Activated T-helper 1 cell treated with anti-CD3 and anti-CD28 coated beads, Interleukin-2, amount 50 U/mL, for 16 hours (primary cell): ENCODE measurements around the gene EFCAB13.
"Not testable (repeated sequence)": the region's sequence is repeated elsewhere in the genome, so short reads cannot be mapped to it uniquely, and the experiment has no call there.

ENCODE experiments used
- DNase-seq, 2 donors: peaks; one replicate each; pipeline ENCODE4 v3.0.0-alpha.2; 2020; ENCODE audit warnings: low read depth in 1 of 2, low spot score in 1 of 2

EFCAB13 gene

GRCh38 chr17:47423406-47424295, 99.9 kb downstream of the EFCAB13 start:
- no peak for DNase-seq

GRCh38 chr17:47425233-47425632, 101.5 kb downstream of the EFCAB13 start:
- DNase-seq, result not testable (repeated sequence)

- DNase-seq, result not testable (repeated sequence)
Measured at GRCh38 chr17:47425887-47426635, 102.3 kb downstream of the EFCAB13 start.

GRCh38 chr17:47427985-47428384, 104.2 kb downstream of the EFCAB13 start:
- no peak for DNase-seq

DNA sequence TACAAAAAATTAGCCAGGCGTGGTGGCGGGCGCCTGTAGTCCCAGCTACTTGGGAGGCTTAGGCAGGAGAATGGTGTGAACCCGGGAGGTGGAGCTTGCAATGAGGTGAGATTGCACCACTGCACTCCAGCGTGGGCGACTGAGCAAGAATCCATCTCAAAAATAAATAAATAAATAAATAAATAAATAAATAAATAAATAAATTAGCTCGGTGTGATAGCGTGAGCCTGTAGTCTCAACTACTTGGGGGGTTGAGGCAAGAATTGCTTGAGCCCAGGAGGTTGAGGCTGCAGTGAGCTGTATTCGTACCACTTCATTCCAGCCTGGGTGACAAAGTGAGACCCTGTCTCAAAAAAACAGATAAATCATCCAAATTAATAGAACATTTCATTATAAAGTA, 108.5 kb downstream of the EFCAB13 start:
- not testable (repeated sequence) for DNase-seq

DNA sequence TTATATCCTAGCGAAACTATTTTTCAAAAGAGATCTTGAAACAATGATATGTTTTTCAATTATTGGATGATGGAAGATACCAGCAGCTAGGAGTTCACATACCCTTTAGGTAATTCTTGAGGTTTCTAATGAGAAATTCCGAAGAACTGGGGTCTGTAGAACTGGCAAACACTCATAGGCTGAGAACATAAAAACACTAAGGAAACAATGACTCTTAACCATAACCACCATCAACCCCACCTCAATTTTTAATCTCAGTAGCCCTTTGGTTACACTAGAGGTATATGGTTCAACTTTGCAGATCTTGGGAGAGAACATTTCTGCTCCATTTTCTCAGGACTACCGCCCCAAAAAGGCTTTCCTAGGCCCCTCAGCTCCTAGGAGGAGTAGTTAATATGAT, 141.4 kb downstream of the EFCAB13 start:
- no peak for DNase-seq

GRCh38 chr17:47466976-47467375, 143.2 kb downstream of the EFCAB13 start:
- not testable (repeated sequence) for DNase-seq

DNA sequence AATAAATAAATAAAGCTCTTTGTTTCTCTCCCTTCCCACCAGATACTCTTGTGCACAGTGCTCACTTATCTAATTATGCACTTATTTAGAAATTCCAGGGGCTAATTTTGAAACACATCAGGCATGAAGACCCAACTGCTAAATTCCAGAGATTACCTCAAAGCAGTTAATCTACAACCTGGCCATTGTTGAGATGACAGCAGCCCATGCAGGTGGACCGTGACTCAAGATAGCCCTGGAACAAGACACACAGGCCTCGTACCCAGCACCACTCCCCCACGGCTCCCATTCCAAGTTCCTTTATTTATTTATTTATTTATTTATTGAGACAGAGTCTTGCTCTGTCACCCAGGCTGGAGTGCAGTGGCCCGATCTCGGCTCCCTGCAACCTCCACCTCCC, 147.1 kb downstream of the EFCAB13 start:
- no peak for DNase-seq

DNA sequence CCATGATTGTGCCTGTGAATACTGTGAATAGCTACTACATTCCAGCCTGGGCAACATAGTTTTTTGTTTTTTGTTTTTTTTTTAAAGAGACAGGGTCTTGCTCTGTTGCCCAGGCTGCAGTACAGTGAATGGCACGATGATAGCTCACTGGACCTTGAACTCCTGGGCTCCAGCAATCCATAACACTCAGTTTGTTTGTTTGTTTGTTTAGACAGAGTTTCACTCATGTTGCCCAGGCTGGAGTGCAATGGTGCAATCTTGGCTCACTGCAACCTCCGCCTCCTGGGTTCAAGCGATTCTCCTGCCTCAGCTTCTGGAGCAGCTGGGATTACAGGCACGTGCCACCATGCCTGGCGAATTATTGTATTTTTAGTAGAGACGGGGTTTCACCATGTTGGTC, 148.3 kb downstream of the EFCAB13 start:
- not testable (repeated sequence) for DNase-seq
